Hippocampal formation (tissue), 2 donors: ENCODE measurements around the gene C22orf23.

Experiments
- DNase-seq, 2 donors: peaks; one replicate each; lab custom pipeline; 2025; lab: John Stamatoyannopoulos, UW

C22orf23 gene

GRCh38 chr22:37898441-37899181 lies 54.8 kb downstream of the C22orf23 start:
- DNase-seq, result peak; percentile 58 to 75

GRCh38 chr22:37897807-37898206 lies 55.6 kb downstream of the C22orf23 start:
- no peak for DNase-seq

- no peak for DNase-seq
Observed at GRCh38 chr22:37896939-37897338, 56.5 kb downstream of the C22orf23 start.

GRCh38 chr22:37896181-37896592 lies 57.2 kb downstream of the C22orf23 start:
- no peak for DNase-seq

GRCh38 chr22:37894939-37895670 lies 58.3 kb downstream of the C22orf23 start:
- no peak for DNase-seq

DNA sequence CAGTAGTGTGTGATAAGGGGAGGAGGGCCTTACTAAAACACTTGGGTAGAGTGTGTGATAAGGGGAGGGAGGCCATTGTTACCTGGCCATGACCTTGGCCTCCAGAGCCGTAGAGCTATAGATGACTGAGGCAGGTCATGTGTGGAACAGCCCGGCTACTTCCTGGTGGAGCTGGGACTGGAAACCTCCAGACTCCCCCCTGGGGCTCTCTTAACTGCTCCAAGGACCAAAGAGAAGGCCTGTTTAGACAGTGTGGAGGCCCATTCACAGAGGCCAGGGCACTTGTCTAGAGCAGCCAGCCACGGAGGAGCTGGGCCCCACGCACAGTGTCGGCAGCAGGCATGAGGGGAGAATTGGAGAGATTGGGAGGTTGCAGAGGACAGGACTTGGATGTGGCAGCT lies 59.8 kb downstream of the C22orf23 start:
- no peak for DNase-seq
